GM19193 (cell line): ENCODE measurements around the gene CDK9.

Experiments
- POLR2A ChIP-seq: IDR thresholded peaks from 4 replicates; pipeline ENCODE4 v1.6.1; 2011; ENCODE audit not compliant: insufficient read depth, insufficient read length; ENCODE audit errors: extremely low read depth

The CDK9 gene

GRCh38 chr9:127803507-127804352 is 17.9 kb downstream of the CDK9 start:
- no peak for TF ChIP-seq POLR2A

GRCh38 chr9:127805620-127806019 is 19.8 kb downstream of the CDK9 start:
- TF ChIP-seq POLR2A = no peak

GRCh38 chr9:127806871-127807270 is 21.0 kb downstream of the CDK9 start:
- TF ChIP-seq POLR2A = no peak

DNA sequence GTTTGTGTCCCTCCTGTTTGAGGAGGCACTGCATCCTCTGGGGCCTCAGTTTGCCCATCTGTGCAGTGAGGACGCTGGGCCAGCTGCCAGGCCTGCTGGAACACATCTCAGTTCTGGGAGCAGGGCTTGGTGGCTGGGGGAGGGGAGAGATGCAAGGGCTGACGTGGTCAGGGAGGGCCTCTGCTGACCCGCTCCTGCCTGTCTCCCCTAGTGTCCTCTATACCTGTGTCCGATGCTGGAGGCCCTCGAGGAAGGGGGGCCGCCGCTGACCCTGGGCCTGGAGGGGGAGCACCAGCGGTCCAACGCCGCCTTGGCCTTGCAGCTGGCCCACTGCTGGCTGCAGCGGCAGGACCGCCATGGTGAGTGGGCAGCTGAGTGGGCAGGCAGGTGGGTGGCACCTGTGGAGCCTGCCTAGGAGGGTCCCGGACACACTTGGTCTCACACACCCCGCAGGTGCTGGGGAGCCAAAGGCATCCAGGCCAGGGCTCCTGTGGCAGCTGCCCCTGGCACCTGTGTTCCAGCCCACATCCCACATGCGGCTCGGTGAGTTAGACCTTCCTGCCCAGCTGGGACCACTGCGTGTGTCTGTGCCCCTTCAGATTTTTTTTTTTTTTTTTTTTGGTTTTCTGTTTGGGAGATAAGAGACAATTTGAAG is 22.6 kb downstream of the CDK9 start:
- TF ChIP-seq POLR2A = no peak

DNA sequence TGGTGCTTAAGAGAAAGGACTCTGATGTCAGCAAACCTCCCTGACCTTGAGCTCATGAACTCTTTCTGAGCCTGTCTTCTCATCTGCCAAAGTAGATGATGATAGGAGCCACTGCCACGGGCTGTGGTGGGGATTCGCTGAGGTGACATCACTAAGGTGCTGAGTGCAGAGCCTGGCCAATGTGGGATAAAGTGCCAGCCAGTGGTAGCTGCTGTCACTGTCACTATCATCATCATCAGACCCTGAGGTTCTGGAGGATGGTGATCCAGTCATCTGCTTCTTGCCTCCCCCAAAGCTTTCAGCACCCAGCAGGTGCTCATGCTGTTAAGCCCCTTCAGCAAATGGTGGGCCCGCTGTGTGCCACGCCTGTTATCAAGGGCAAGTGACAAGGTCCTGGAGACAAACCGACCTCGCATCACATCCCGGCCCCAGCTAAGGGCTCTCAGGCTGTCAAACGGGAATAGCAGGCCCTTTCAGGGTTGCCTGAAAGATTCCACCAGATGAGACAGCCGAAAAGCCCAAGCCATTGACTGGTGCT is 23.2 kb downstream of the CDK9 start:
- no peak for TF ChIP-seq POLR2A

DNA sequence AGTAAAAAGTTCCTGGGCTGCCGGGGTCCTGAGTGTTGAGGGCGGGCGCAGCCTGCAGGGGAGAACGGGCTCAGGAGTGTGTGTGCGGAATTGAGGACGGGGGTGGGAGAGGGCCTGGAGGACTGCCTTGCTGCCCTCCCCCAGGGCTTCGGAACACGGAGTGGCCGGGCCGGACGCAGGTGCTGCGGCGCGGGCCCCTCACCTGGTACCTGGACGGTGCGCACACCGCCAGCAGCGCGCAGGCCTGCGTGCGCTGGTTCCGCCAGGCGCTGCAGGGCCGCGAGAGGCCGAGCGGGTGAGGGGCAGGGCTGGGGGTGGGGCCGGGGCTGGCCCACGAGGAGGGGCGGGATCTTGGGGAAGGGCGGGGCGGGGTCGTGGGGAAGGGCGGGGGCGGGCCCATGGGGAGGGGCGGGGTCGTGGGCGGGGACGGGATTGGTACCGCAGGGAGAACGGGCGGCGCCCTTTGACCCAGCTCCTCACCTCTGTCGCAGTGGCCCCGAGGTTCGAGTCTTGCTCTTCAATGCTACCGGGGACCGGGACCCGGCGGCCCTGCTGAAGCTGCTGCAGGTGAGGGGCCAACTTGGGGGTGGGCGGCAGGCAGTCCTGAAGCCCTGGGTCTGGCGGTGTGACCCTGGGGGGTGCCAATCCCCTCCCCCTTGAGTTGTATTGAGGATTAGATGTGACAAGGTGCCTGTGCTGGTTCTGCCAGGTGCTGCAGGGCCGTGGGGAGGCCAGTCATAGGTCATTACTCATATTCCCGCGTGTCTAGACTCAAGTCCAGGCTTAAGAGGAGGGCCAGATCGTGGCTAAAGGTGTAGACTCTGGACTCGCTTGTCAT is 23.9 kb downstream of the CDK9 start:
- no peak for TF ChIP-seq POLR2A

GRCh38 chr9:127810378-127811187 is 24.7 kb downstream of the CDK9 start:
- TF ChIP-seq POLR2A = no peak

GRCh38 chr9:127812011-127812410 is 26.2 kb downstream of the CDK9 start:
- no peak for TF ChIP-seq POLR2A

- TF ChIP-seq POLR2A = peak; percentile 11
Measured at GRCh38 chr9:127812936-127813675, 27.3 kb downstream of the CDK9 start.

- TF ChIP-seq POLR2A = no peak
Measured at GRCh38 chr9:127813686-127814226, 27.9 kb downstream of the CDK9 start.

DNA sequence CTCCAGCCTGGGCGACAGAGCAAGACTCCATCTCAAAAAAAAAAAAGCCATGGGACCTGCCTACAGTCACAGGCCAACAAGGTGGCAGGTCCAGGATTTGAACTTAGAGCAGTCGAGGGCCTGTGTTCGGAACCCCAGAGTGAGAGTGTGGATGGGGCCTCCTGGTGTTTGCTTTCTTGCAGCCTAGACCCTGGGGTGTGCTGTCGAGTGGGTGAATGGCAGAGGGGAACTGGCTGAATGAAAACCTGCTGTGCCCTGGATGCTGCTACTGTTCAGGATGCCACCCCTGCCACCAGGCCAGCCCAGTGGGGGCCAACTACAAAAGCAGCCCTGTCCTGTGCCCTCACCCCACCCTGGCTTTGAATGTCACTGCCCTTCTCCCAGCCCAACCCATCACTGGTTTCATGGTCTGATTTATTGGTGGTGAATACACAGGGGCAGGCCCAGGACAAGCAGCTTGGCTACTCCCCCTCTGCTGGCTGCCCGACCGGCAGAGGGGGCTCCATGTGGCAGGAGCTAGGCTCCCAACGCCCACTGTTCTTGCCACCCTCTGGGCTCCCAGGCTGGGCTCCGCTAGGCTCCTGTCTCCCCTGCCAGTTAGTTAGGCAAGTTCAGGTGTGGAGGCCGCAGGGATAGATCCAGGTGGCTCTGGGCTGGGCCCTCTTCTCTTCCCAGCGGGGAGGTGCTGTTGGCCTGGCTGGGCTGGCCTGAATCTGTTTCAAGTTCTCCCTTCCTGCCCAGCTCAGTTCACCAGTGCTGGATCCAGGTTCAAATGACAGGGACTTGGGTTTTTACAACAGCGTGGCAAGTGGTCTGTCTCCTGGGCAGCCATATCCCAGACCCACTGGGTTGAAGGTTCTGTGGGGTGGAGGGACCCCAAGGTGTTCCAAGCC is 29.0 kb downstream of the CDK9 start:
- TF ChIP-seq POLR2A = peak; percentile 24
